Left ventricle myocardium superior (tissue), 1 donor: ENCODE results near the gene SEC31B. TPM values are rescaled to one million over a fixed set of nuclear protein-coding genes. Genes with fewer than 3 reads are reported as not detected.

Source experiments
- ATAC-seq: fragments of 200-7000 bp; cut with Tn5 transposase; one replicate; pipeline ENCODE4 v1.9.1; 2020; ENCODE audit warnings: mild to moderate bottlenecking, moderate library complexity
- DNase-seq: peaks from one replicate; pipeline ENCODE4 v3.0.0-alpha.2; 2020
- intact Hi-C: fragments of 100-400 bp; cut with micrococcal nuclease; formaldehyde crosslinking; loops from one replicate; pipeline ENCODE4 v1.11.0; 2022
- total RNA-seq: library from RNA; stranded (reverse); fragmentation: NEBNext Ultra II Directional; extraction: Animal tissue kit (Norgen Biotek cat#: 25700); gene quantifications from one replicate; pipeline ENCODE4 v1.2.1, GENCODE V29; 2021
- donor health status: DM: no; HTN: yes; CAD: no; lungs with severe emphysema.

The SEC31B gene
- total RNA-seq, 1 donor from 2014 or later: 8.5 TPM

GRCh38 chr10:100506596-100507356, 12.9 kb downstream of the SEC31B start:
- DNase-seq: no peak
- intact Hi-C loops: no loop called here
- ATAC-seq: no peak

- intact Hi-C loops: no loop called here
- DNase-seq (no peak), ATAC-seq (no peak)
Observed at GRCh38 chr10:100505164-100505563, 14.5 kb downstream of the SEC31B start.

GRCh38 chr10:100504096-100504495, 15.6 kb downstream of the SEC31B start:
- intact Hi-C loops: no loop called here
- DNase-seq (no peak), ATAC-seq (no peak)

- intact Hi-C loops: no loop called here
- ATAC-seq (no peak), DNase-seq (no peak)
Observed at GRCh38 chr10:100502926-100503494, 16.7 kb downstream of the SEC31B start.

GRCh38 chr10:100501423-100501822, 18.2 kb downstream of the SEC31B start:
- intact Hi-C loops: no loop called here
- ATAC-seq (no peak), DNase-seq (no peak)

GRCh38 chr10:100498059-100498458, 21.6 kb downstream of the SEC31B start:
- intact Hi-C loops: no loop called here
- ATAC-seq (no peak), DNase-seq (no peak)

- intact Hi-C loops: no loop called here
- DNase-seq: no peak
- ATAC-seq: no peak
Observed at GRCh38 chr10:100496567-100496966, 23.1 kb downstream of the SEC31B start.

- ATAC-seq: peak; percentile 82
- intact Hi-C loops: no loop called here
- DNase-seq: no peak
Observed at GRCh38 chr10:100490531-100490930, 29.1 kb downstream of the SEC31B start.

GRCh38 chr10:100489396-100489795, 30.3 kb downstream of the SEC31B start:
- intact Hi-C loops: no loop called here
- DNase-seq (no peak), ATAC-seq (no peak)

GRCh38 chr10:100487529-100487928, 32.1 kb downstream of the SEC31B start:
- intact Hi-C loops: no loop called here
- ATAC-seq (no peak), DNase-seq (no peak)

GRCh38 chr10:100485801-100486495, 33.7 kb downstream of the SEC31B start:
- DNase-seq (no peak), ATAC-seq (no peak)
- intact Hi-C loops: no loop called here

GRCh38 chr10:100485366-100485765, 34.3 kb downstream of the SEC31B start:
- intact Hi-C loops: no loop called here
- ATAC-seq (no peak), DNase-seq (no peak)

- intact Hi-C loops: no loop called here
- ATAC-seq: no peak
- no peak for DNase-seq
Observed at GRCh38 chr10:100483876-100484666, 35.6 kb downstream of the SEC31B start.

GRCh38 chr10:100482834-100483185, 36.9 kb downstream of the SEC31B start:
- no peak for DNase-seq
- intact Hi-C loops: no loop called here
- ATAC-seq: no peak

GRCh38 chr10:100482181-100482833, 37.4 kb downstream of the SEC31B start:
- intact Hi-C loops: no loop called here
- DNase-seq (peak; percentile 80), ATAC-seq (peak; percentile 93)

GRCh38 chr10:100481462-100482081, 38.1 kb downstream of the SEC31B start:
- intact Hi-C loops: no loop called here

GRCh38 chr10:100480002-100480401, 39.7 kb downstream of the SEC31B start:
- DNase-seq (no peak), ATAC-seq (no peak)
- intact Hi-C loops: no loop called here

More at GRCh38 chr10:100481462-100482081, 38.1 kb downstream of the SEC31B start:
- DNase-seq (peak; percentile 87), ATAC-seq (peak; percentile 97)

- ATAC-seq (no peak), DNase-seq (no peak)
- intact Hi-C loops: no loop called here
Observed at GRCh38 chr10:100479037-100479436, 40.6 kb downstream of the SEC31B start.

GRCh38 chr10:100477970-100478369, 41.7 kb downstream of the SEC31B start:
- ATAC-seq: no peak
- intact Hi-C loops: no loop called here
- DNase-seq: no peak
